GM12865 (cell line): ENCODE data around the gene DTX1.

Experiments used
- DNase-seq: peaks from one replicate; pipeline ENCODE4 v3.0.0; 2010; ENCODE audit warnings: low read depth
- H3K4me3 ChIP-seq: 2 replicates; pipeline ENCODE4 v1.5.1; 2011; ENCODE audit warnings: mild to moderate bottlenecking, low read depth, low read length, control low read depth
- CTCF ChIP-seq: IDR thresholded peaks from 2 replicates; pipeline ENCODE4 v1.5.1; 2011; ENCODE audit warnings: low read length, control low read depth, low read depth, inconsistent platforms; ENCODE audit not compliant: insufficient read depth; ENCODE audit errors: missing control alignments

DTX1 gene

GRCh38 chr12:113120670-113121370 lies 64.3 kb downstream of the DTX1 start:
- TF ChIP-seq CTCF, result no peak
- no peak for DNase-seq
- H3K4me3 ChIP-seq, result no peak overlapping the region

- DNase-seq, result no peak
- H3K4me3 ChIP-seq, result no peak overlapping the region
- TF ChIP-seq CTCF, result no peak
These were observed 71.3 kb downstream of the DTX1 start for GRCh38 chr12:113127791-113128199.

- DNase-seq, result no peak
- H3K4me3 ChIP-seq, result no peak overlapping the region
- TF ChIP-seq CTCF, result no peak
These were observed 72.5 kb downstream of the DTX1 start for GRCh38 chr12:113128802-113129663.

- no peak for DNase-seq
- no peak overlapping the region for H3K4me3 ChIP-seq
- no peak for TF ChIP-seq CTCF
These were observed 73.3 kb downstream of the DTX1 start for GRCh38 chr12:113129664-113130456.

GRCh38 chr12:113130457-113131135 lies 74.1 kb downstream of the DTX1 start:
- H3K4me3 ChIP-seq, result no peak overlapping the region
- no peak for DNase-seq
- no peak for TF ChIP-seq CTCF

- no peak overlapping the region for H3K4me3 ChIP-seq
- DNase-seq, result no peak
- TF ChIP-seq CTCF, result no peak
These were observed 75.0 kb downstream of the DTX1 start for GRCh38 chr12:113131556-113131955.
